Nucleus accumbens (tissue), 56 donors: ENCODE data around the gene PADI2.

ENCODE experiments used
- DNase-seq, 56 donors: peaks; one replicate each; lab custom pipeline; 2025; lab: John Stamatoyannopoulos, UW

The PADI2 gene

DNA sequence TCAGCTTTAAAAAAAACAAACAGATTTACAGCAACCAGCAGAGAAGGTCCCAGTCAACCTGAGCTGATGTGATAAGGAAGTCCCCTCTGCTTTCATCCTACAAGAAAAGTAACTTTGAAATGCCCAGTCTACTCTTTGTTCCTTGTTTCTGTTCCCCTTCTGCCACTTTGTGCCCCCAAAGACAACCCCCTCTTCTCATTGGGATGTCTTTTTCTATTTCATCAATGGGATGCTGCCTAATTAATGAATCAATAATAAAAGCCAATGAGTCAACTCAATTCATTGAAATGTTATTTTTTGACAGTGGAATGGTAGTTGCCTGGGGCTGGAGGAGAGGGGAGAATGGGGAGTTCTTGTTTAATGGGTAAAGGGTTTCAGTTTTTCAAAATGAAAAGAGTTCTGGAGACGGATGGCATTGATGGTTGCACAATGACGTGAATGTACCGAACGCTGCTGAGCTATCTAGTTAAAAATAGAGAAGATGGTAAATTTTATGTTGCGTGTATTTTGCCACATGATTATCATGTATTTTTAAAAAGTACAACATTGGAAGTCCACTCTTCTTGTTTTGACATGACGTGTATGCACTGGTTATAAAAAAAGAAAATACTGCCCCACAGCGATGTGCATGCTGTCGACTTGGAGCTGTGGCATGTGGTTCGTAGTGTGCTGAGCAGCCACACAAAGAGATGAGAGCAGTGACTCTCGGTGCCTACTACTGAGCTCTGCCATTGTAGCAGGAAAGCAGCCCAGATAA is 22.4 kb upstream of the PADI2 start:
- DNase-seq = no peak

DNA sequence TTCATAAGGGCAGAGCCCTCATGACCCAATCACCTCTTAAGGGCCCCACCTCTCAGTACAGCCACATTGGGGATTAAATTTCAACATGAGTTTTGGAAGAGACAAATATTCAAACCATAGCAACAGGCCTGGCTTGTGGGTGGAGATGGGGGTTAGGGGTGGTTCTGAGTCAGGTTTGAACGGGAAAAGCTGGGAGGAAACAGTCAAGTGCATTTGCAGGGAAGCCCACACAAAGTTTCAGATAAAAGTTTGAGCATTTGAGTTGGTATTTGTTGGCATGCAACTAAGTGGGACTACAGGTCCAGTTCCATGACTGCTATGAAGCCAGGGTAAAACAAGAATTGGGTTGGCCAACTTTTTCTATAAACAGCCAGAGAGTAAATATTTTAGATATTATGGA is 21.0 kb upstream of the PADI2 start:
- DNase-seq = no peak

DNA sequence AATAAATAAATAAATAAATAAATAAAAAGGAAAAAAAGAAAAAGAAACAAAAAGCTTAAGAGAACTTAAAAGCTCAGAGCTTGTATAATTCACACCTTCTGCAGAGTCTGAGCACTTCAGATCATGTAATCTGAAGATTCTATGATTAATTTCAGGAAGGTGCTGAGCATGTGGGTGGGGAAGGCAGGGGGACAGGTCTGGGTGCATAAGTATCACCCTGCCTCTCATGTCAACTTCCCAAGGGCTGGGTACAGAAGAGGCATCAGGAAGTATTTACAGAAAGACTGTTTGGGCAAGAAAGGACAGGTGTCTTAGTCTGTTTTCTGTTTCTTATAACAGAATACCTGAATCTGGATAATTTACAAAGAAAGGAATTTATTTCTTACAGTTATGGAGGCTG is 20.4 kb upstream of the PADI2 start:
- no peak for DNase-seq

DNA sequence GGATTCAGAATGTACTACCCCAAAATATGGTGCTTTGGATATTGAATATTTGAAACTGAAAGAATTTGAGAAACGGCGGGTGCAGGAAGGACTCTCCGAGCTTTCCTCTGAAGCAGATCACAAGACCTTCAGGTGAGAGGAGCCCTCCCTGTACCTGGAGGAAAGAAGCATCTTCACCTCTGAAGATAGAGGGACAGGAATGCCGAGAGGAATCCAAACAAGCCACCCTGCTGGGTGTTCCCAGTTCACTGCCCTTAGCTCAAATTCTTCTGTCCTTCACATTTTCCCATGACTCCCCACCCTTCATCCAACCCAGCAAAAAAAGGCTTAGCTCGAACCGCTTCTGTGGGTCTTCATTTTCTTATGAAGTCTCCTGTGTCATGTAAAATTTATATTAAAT is 18.2 kb upstream of the PADI2 start:
- no peak for DNase-seq

DNA sequence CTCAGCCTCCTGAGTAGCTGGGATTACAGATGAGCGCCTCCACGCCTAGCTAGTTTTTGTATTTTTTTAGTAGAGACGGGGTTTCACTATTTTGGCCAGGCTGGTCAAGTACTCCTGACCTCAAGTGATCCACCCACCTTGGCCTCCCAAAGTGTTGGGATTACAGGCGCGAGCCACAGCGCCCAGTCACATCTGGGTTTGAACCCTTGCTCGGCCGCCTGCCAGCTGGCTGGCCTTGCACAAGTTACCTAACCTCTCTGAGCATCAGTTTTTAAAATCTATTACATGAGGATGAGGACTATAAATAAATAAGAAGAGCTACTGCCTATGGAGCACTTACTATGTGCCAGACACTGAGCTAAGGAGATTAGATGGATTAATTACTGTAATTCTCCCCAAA is 17.7 kb upstream of the PADI2 start:
- no peak for DNase-seq

DNA sequence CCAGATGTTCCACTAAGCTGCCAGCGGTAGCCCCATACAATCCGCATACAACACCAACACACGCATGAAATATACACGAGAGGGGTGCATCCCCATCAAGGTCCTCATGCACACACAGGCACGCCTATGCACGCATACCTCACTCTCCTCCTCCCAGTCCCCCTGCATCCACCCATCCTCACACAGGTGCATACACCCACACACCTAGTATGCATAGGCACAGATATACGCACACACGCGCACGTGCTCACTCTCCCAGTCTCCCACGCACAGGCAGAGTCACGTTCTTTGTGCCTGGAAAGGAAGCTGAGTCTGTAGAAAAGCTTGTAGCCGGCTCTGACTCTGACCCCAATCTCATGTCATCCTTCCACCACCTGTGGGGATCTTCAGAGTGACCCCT is 16.9 kb upstream of the PADI2 start:
- DNase-seq = no peak

DNA sequence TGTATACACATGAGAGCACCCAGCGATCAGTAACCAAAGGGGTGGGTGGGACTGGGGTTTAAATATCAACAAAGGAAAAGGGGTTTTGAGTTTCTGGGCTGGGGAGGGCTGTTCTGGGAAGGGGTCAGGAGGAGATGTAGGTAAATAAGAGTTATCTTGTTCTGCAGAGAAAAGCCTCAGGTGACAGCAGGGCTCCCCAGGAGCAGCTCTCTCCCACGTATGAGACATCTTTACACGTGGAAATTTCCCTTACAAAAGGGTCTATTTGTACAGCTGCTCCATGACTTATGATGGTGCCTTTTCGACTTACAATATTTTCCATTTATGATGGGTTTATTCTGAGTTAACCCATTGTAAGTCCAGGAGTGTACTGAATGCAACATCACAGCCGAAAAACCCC is 16.3 kb upstream of the PADI2 start:
- DNase-seq = no peak

DNA sequence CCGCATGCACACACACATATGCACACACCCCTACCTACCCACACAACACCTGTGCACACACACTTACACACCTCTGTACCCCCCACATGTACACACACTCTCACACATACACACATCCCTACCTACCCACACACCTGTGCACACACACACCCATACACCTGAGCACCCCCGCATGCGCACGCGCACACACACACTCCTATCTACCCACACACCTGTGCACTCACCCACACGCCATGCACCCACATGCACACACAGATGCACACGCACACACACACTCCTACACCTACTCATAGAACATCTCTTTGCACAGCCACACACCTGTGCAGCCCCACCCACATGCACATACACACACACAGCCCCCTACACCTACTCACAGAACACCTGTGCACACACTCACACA is 15.5 kb upstream of the PADI2 start:
- no peak for DNase-seq

DNA sequence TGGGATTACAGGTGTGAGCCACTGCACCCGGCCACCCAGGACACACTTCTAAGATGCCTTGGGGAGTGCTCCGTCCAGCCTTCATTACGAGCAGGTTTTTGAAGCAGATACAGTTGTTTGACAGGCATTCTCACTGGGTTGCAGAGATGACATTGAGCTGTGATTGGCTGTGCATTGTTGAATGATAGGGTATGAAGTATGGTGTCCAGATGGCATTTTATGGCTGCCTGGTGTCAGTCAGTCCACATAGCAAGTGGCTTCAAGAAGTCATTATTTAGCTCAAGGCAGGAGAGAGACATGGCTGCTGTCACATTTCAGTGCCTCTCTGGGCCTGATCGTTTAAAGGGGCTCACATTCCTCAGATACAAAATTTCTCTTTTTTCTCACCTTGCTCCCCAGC is 14.8 kb upstream of the PADI2 start:
- no peak for DNase-seq

DNA sequence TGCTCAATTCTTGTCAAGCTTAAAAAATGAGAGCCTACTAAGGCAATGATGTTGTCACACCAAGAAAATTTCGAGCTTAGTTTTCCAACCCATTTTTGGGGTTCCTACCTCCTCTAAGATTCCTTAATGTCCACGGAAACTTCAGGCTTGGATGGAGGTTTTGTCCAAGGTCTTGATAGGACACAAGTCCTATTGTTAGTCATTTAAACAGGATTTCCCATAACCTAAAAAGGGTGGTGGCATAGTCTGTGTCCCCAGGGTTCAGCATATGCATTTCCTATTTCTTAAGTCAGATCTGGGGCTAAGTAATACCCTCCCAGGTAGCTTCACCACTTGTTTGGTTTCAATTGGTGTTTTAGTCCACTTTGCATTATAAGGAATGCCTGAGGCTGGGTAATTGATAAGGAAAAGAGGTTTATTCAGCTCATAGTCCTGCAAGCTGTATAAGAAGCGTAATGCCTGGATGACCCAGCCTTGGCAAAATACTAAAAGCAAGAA is 10.9 kb upstream of the PADI2 start:
- DNase-seq = no peak

DNA sequence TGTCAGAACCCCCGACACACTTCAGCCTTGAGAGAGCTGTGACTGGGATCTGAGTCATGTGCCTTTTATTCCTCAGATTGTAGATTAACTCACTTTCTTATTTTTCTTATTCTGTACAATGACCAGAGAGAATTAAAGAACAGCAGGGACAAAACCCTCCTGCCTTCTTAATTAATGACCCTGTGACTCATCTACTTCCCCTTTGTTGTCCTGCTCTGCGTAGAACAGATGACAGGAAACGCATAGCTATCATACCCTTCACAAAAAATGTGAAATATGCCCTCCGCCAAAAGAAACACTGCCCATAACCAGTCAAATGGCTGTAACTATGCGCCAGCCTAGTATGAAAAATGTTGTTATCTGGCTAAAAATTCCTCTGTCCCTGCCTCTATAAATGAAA is 9.1 kb upstream of the PADI2 start:
- no peak for DNase-seq

DNA sequence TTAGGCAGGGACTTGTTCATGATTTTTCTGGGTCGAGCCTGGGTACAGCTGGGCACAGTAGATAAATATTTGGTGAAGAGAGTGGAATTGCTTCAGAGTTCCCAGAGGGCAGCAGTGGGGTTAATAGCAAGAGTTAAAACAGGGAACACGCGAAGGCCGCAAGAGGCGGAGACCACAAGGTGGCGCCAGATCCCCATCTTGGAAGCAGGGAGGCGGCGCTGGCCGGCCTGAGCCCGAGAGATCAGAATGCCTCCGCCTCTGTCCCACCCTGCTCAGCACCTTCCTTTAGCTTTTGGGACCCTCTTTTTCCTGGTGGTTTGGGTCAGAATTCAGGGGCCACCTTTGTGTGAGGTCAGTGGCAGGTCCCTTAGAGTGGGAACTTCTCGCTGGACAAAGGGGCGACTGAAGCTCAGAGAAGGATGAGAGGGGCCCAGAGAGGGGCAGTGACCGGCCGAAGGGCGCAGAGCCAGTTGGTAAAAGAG is 6.5 kb upstream of the PADI2 start:
- DNase-seq = peak in 50 of 56 donors; percentile 35 to 92 (median 67)

DNA sequence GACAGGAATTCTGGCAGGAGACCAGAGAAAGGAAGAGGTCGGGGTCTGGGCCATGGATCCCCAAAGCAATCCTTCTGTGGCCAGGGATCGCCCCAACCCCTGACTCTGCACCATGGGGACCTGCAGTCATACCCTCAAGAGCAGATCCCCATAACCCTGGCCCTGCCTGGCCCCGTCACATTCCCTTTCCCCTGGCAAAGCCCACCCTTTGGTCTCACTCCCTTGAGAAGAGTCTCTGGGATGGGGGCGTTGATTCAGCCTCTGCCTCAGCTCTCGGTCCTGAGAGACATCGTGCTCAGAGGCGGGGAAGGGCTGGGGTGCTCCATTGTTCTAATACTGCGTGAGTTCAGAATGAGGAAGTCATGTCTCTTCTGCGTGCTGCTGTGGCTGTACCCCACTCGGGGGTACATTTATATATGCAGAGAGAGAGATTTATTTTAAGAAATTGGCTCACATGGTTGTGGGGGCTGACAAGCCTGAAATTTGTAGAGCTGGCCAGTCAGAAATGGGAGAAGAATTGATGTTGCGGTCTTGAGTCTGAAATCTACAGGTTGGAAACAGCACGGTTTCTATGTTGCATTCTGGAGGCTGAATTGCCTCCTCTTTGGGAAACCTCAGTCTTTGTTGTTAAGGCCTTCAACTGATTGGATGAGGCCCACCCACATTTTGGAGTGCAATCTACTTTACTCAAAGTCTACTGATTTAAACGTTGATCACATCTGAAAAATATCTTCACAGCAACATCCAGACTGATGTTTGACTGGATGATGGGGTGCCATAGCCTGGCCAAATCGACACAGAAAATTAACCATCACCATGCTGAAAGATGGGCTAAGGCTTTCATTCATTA is 4.2 kb upstream of the PADI2 start:
- DNase-seq = no peak

DNA sequence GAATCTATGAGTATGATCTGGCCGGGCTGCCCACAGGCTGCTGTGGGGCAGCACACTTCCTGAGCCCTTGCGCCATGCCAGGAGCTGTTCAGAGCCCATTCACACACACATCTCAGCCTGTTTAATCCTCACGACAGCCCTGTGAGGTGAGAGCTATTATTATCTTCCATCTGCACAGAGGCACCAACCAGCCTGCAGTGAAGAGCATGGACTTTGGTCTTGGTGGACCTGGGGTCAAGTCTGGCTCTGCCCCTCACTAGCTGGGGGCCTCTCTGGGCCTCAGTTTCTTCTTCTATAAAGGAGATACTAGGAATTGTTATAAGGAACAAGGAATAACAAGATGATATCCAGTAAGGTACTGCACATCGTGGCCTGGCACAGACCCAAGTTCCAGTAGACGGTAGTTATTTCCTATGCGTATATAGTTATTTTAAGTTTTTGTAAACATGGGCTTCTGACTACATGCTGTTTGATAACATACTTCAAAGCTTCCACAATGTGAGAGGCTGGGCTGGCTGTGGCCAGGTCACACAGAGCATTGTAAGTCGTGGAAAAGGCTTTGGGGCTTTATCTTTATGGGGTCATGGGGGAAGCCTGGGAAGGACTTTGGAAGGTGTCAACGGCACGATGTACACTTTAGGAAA is 3.4 kb upstream of the PADI2 start:
- DNase-seq = no peak

DNA sequence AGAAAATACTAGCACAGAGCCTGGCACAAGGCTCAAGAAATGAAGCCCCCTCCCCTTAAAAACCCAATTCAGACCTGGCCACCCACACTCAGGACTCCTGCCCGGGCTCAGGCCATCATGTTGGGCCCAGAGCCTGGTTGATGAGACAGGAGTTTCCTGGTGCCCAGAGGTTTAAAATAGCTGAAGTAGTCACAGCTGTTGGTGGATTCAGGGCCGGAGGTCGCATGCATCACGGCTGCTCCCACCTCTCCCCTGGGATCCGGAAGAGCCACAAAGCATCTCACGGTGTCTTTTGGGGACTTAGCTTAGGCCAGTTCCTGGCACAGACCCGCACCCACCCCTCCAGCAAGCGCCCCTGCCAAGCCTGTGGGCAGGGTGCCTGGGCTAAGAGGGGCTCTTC is 2.6 kb upstream of the PADI2 start:
- DNase-seq = no peak

DNA sequence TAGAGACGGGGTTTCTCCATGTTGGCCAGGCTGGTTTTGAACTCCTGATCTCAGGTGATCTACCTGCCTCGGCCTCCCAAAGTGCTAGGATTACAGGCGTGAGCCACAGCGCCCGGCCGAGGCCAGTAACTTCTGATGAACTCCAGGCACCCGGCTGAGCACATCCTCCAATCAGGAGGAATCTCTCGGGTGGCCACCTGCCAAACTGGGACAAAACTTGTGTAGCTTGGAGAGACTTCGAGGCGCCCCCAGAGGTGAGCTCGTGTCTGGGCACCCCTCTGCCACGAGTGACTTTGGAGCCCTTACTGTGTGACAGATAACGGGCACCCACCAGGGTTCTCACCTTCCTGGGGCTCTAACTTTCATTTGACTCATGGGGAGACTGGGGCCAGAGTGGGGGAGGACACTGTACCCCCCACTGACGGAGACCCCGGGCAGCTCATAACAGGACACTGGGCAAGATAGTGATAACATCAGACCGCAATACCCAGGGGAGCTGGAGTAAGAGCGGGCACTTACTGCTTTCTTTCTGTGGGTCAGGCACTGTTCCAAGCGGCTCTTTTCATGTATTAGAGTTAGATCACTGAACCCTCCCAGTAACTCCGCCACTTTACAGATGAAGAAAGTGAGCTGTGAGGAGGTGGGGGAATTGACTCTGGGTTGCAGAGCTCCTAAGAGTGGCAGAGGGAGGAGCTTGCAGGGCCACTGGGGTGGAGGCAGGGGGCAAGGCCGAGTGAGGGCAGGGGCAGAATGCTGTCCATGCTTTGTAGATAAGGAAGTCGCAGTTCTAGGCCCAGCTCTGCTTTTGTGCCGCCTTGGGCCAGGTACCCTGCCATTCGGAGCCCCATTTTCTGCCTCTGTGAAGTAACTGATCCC is 1.9 kb upstream of the PADI2 start:
- peak in 2 of 56 donors; percentile 29 for DNase-seq

DNA sequence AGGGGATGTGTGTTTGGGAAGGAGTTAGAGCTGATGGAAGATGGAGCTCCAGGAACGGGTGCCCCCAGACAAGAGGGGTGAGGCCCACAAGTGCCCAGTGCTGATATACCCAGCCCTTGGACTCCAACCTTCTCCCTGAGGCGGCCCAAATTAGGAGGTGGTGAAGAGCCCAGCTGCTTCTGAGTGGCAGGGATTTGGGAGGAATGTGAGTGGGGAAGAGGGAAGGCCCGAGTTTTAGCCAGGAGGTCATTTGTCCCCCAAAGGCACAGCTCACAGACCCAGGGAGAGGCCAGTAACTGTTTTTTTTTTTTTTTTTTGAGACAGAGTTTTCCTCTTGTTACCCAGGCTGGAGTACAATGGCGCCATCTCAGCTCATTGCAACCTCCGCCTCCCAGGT is 1.2 kb upstream of the PADI2 start:
- no peak for DNase-seq

DNA sequence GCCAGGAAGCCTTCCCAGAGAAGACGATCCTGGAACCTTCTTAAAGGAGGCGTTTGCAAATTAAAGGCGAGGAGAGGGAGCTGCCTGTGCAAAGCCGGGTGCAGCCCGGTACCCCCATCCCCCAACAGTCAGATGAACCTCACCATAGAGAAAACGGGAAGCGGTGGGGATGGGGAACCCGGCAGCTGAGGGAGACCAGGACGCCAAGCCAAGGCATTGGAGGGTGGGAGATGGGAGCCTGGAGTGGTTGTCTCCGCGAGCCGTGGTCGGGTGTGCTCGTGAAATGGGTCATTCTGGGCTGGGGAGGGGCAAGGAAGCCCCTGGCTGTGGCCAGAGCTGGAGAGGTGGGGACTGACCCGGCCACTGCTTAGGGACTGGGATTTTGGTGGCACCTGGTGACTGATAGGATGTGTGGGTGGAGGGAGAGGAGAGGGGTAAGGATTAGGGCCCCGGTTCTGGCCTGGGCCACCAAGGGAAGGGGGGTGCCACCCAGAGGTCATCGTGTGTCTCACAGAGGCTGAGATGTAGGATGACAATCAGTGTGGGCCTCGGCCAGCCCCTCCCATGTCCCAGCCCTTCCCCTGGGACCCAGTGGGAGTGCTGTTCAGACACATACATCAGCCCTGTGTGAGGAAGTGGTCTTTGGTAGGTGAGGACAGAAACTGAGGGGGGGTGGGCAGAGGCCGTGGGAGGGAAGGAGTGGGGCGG is 676 bp upstream of the PADI2 start:
- DNase-seq = peak in 10 of 56 donors; percentile 24 to 61 (median 40)

DNA sequence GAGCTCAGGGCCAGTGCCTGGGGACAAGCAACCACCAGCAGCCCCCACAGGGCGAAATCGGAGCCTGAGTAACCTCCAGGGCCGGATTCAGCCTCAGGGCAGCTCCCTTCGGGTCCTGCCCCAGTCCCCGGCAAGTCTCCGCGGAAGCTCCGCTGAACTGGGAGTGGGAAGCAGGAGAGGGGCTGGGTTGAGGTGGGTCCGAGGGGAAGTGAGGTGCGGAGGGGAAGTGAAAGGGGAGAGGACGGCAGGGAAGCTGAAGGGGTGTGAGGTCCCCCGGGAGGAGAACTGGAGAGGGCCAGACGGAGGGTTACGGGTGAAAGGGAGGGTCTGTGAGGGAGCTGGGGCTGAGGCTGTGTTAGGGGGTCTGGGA is 560 bp downstream of the PADI2 start:
- DNase-seq = peak in 1 of 56 donors; percentile 20

DNA sequence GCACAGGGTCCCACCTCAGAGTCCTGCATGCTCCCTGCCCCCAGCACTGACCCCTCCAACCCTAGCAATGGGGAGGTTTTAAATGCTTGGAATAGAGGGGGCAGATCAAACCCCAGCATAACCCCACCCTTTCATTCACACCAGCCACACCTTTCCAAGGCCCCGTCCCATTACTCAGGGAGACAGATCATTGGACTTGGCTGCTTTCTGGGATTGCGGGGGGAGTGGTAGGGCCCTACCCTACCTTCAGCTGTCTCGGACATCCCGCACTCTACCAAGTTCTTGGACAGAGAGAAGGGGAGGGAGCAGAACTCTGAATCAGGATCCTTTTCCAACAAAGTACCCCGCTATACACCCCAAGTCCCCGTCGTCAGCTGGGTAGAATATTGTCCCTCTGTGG is 983 bp downstream of the PADI2 start:
- DNase-seq = no peak
